Spleen (tissue), 11 donors: Measurements from ENCODE around the gene BTG4. TPM values are rescaled to one million over a fixed set of nuclear protein-coding genes. Genes with fewer than 3 reads are reported as not detected.

Source experiments
- DNase-seq: peaks from one replicate; pipeline ENCODE4 v3.0.0-alpha.2; 2020
- H3K27ac ChIP-seq, 8 donors: fragments of 200-600 bp; sonication (generic) in 7 of 8; 1 replicate in 4 of 8; 2 replicates in 4 of 8; pipeline versions ENCODE4 v1.5.0 to v1.8.0; 2016 to 2021; ENCODE audit warnings: inconsistent platforms in 4 of 8, mild to moderate bottlenecking in 4 of 8, moderate library complexity in 1 of 8
- H3K27me3 ChIP-seq, 7 donors: fragments of 200-600 bp; sonication (generic) in 6 of 7; replicated peaks in 1 of 7; 1 replicate in 4 of 7; 2 replicates in 3 of 7; pipeline versions ENCODE4 v1.5.0 to v1.8.0; 2016 to 2021; ENCODE audit warnings: inconsistent platforms in 3 of 7, mild to moderate bottlenecking in 1 of 7
- H3K36me3 ChIP-seq, 6 donors: fragments of 200-600 bp; sonication (generic) in 5 of 6; 1 replicate in 4 of 6; 2 replicates in 2 of 6; pipeline versions ENCODE4 v1.5.0 to v1.8.0; 2016 to 2021; ENCODE audit warnings: inconsistent platforms in 2 of 6
- H3K4me1 ChIP-seq, 6 donors: fragments of 200-600 bp; sonication (generic) in 5 of 6; 1 replicate in 3 of 6; 2 replicates in 3 of 6; pipeline versions ENCODE4 v1.5.0 to v1.8.0; 2016 to 2021; ENCODE audit warnings: inconsistent platforms in 3 of 6
- H3K4me3 ChIP-seq, 8 donors: fragments of 200-600 bp; sonication (generic) in 7 of 8; 1 replicate in 4 of 8; 2 replicates in 4 of 8; pipeline versions ENCODE4 v1.5.0 to v1.8.0; 2016 to 2021; ENCODE audit warnings: inconsistent platforms in 4 of 8, mild to moderate bottlenecking in 4 of 8, moderate library complexity in 2 of 8
- H3K9me3 ChIP-seq, 8 donors: fragments of 200-600 bp; sonication (generic) in 7 of 8; 1 replicate in 4 of 8; 2 replicates in 4 of 8; pipeline versions ENCODE4 v1.5.0 to v1.8.0; 2016 to 2021; ENCODE audit warnings: inconsistent platforms in 4 of 8
- CTCF ChIP-seq, 11 experiments: fragments of 200-600 bp in 7 of 11; fragments of 450-650 bp in 4 of 11; sonication (generic) in 4 of 11; IDR thresholded peaks in 8 of 11; conservative IDR thresholded peaks in 3 of 11; 1 replicate in 7 of 11; 2 replicates in 4 of 11; pipeline versions ENCODE4 v1.4.0 to v1.8.0; 2016 to 2021; ENCODE audit warnings: antibody characterized with exemption in 11 of 11, inconsistent platforms in 4 of 11, mild to moderate bottlenecking in 1 of 11
- POLR2A ChIP-seq, 3 donors: fragments of 450-650 bp; IDR thresholded peaks; one replicate each; pipeline ENCODE4 v1.5.1; 2017; ENCODE audit warnings: antibody characterized with exemption in 3 of 3, mild to moderate bottlenecking in 1 of 3
- POLR2AphosphoS5 ChIP-seq, 3 donors: sonication (generic); formaldehyde crosslinking; IDR thresholded peaks; one replicate each; pipeline ENCODE4 v1.5.1; 2017; ENCODE audit warnings: antibody characterized with exemption in 3 of 3
- WGBS, 5 donors: extraction: QIAGEN DNeasy Blood & Tissue Kit in 3 of 5; methylation state at CpG; one replicate each; pipeline versions ENCODE4 v1.1.5 to v1.1.7; 2013 to 2018; 5-methylcytosine and 5-hydroxymethylcytosine counted together
- intact Hi-C: fragments of 100-400 bp; cut with DNase I; formaldehyde crosslinking; loops from one replicate; pipeline ENCODE4 v1.15.0; 2023; ENCODE audit warnings: low total_unique reads
- polyA plus RNA-seq, 3 donors: library from polyadenylated mRNA; stranded (reverse); fragments of 200-250 nt; gene quantifications; one replicate each; pipeline ENCODE4 v1.2.1, GENCODE V29; 2013
- total RNA-seq, 7 donors: library from RNA; depleted of rRNA in 3 of 7; stranded (reverse); fragments of >200 nt in 3 of 7; fragmentation: NEBNext Ultra II Directional in 4 of 7; extraction: Animal tissue kit (Norgen Biotek cat#: 25700) in 4 of 7; gene quantifications; one replicate each; pipeline versions ENCODE4 v1.1.0 to v1.2.1, GENCODE V29; 2016 to 2021
- donor health status: healthy with polysubstance abuse.
- donor health status: DM: no; HTN: no; CAD: no; lungs with moderate emphysema.
- donor health status: DM: no; HTN: no; CAD: no.
- donor health status: Bipolar disorder and iron deficiency.
- donor health status: healthy.
- donor health status: DM: no; HTN: no; CAD: no.
- donor health status: DM: yes; HTN: yes; CAD: no.

BTG4 gene
- total and polyA plus RNA-seq, 10 donors, result not detected

- Histone ChIP-seq H3K27ac (no peak overlapping the region), H3K4me3 (no peak overlapping the region), H3K27me3 (peaks cover 0 to 8% (median 0%) of the 10 kb centered on the region in 7 donors), H3K36me3 (no peaks in the 10 kb centered on the region), H3K9me3 (peaks cover 0 to 25% (median 5%) of the 10 kb centered on the region in 8 donors), H3K4me1 (no peaks in the 10 kb centered on the region)
- TF ChIP-seq POLR2A (IDR thresholded peaks at IDR 0.05), result no peak
- TF ChIP-seq POLR2AphosphoS5 (IDR thresholded peaks at IDR 0.05), result no peak
- no peak for TF ChIP-seq CTCF (IDR thresholded peaks at IDR 0.05 in 8 of 11, conservative IDR thresholded peaks at IDR 0.05 in 3 of 11)
- intact Hi-C loops, result no loop called here
- no peak for DNase-seq
- 69 to 81% (median 75%) methylated on average over 3 of the region's 3 CpGs for WGBS, 5 donors
Measured at GRCh38 chr11:111476956-111477355, 35.2 kb downstream of the BTG4 start.

GRCh38 chr11:111476366-111476765 is 35.8 kb downstream of the BTG4 start:
- no peak for TF ChIP-seq CTCF (IDR thresholded peaks at IDR 0.05 in 8 of 11, conservative IDR thresholded peaks at IDR 0.05 in 3 of 11)
- TF ChIP-seq POLR2AphosphoS5 (IDR thresholded peaks at IDR 0.05), result no peak
- TF ChIP-seq POLR2A (IDR thresholded peaks at IDR 0.05), result no peak
- no peak overlapping the region for H3K4me3 ChIP-seq
- no peaks in the 10 kb centered on the region for H3K4me1 ChIP-seq
- DNase-seq, result no peak
- no peak overlapping the region for H3K27ac ChIP-seq
- WGBS, 5 donors, result 33 to 44% (median 39%) methylated on average over 2 of the region's 2 CpGs
- H3K27me3 ChIP-seq, result peaks cover 0 to 8% (median 0%) of the 10 kb centered on the region in 7 donors
- H3K36me3 ChIP-seq, result no peaks in the 10 kb centered on the region
- H3K9me3 ChIP-seq, result peaks cover 0 to 20% (median 3%) of the 10 kb centered on the region in 8 donors
- intact Hi-C loops, result no loop called here

- peaks cover 0 to 8% (median 0%) of the 10 kb centered on the region in 8 donors for H3K9me3 ChIP-seq
- H3K27me3 ChIP-seq, result peaks cover 0 to 8% (median 0%) of the 10 kb centered on the region in 7 donors
- no peaks in the 10 kb centered on the region for H3K36me3 ChIP-seq
- no peaks in the 10 kb centered on the region for H3K4me1 ChIP-seq
- intact Hi-C loops, result no loop called here
- no peak for TF ChIP-seq POLR2AphosphoS5 (IDR thresholded peaks at IDR 0.05)
- no peak for TF ChIP-seq POLR2A (IDR thresholded peaks at IDR 0.05)
- TF ChIP-seq CTCF (IDR thresholded peaks at IDR 0.05 in 8 of 11, conservative IDR thresholded peaks at IDR 0.05 in 3 of 11), result no peak
- H3K27ac ChIP-seq, result no peak overlapping the region
- H3K4me3 ChIP-seq, result no peak overlapping the region
- no peak for DNase-seq
Measured at GRCh38 chr11:111474432-111474831, 37.8 kb downstream of the BTG4 start.

- 75 to 87% (median 80%) methylated on average over 1 of the region's 1 CpG for WGBS, 5 donors
- Histone ChIP-seq H3K4me1 (no peaks in the 10 kb centered on the region), H3K36me3 (no peaks in the 10 kb centered on the region), H3K9me3 (peaks cover 0 to 8% (median 0%) of the 10 kb centered on the region in 8 donors), H3K27me3 (no peaks in the 10 kb centered on the region), H3K4me3 (no peak overlapping the region), H3K27ac (no peak overlapping the region)
- TF ChIP-seq POLR2AphosphoS5 (IDR thresholded peaks at IDR 0.05), result no peak
- TF ChIP-seq CTCF (IDR thresholded peaks at IDR 0.05 in 8 of 11, conservative IDR thresholded peaks at IDR 0.05 in 3 of 11), result no peak
- TF ChIP-seq POLR2A (IDR thresholded peaks at IDR 0.05), result no peak
- DNase-seq, result no peak
- intact Hi-C loops, result no loop called here
Measured at GRCh38 chr11:111472228-111472627, 40.0 kb downstream of the BTG4 start.
